ENCODE results near the gene PDE9A.

- TF ChIP-seq, protein P1, sequence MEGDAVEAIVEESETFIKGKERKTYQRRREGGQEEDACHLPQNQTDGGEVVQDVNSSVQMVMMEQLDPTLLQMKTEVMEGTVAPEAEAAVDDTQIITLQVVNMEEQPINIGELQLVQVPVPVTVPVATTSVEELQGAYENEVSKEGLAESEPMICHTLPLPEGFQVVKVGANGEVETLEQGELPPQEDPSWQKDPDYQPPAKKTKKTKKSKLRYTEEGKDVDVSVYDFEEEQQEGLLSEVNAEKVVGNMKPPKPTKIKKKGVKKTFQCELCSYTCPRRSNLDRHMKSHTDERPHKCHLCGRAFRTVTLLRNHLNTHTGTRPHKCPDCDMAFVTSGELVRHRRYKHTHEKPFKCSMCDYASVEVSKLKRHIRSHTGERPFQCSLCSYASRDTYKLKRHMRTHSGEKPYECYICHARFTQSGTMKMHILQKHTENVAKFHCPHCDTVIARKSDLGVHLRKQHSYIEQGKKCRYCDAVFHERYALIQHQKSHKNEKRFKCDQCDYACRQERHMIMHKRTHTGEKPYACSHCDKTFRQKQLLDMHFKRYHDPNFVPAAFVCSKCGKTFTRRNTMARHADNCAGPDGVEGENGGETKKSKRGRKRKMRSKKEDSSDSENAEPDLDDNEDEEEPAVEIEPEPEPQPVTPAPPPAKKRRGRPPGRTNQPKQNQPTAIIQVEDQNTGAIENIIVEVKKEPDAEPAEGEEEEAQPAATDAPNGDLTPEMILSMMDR (IDR thresholded peaks at IDR 0.05), result no peak
- no peak for TF ChIP-seq POLR2A (IDR thresholded peaks at IDR 0.05)
These were observed 121.7 kb downstream of the PDE9A start for GRCh38 chr21:42775123-42775522.
